Activated B cell treated with CpG ODN at 0.5 μM for 24 hours (primary cell): ENCODE results near the gene TMED7. TPM values are rescaled to one million over a fixed set of nuclear protein-coding genes. Genes with fewer than 3 reads are reported as not detected.

Source experiments
- ATAC-seq: fragments of 200-7000 bp; cut with Tn5 transposase; one replicate; pipeline ENCODE4 v1.10.0; 2021; ENCODE audit warnings: low read depth, mild to moderate bottlenecking, moderate library complexity
- CTCF ChIA-PET: fragments of 350-600 bp; sonication (Branson Sonifier 250); formaldehyde crosslinking; loops from one replicate; lab custom pipeline; 2021; ENCODE audit warnings: antibody characterized with exemption; lab: Charles Lee
- POLR2A ChIA-PET: fragments of 350-600 bp; sonication (Branson Sonifier 250); formaldehyde crosslinking; loops from one replicate; lab custom pipeline; 2021; ENCODE audit warnings: antibody characterized with exemption; lab: Charles Lee
- DNase-seq: peaks from one replicate; pipeline ENCODE4 v3.0.0; 2022
- H3K27ac Mint-ChIP-seq: one replicate; pipeline ENCODE4 v1.8.0; 2020; ENCODE audit warnings: mixed read lengths
- H3K27me3 Mint-ChIP-seq: one replicate; pipeline ENCODE4 v1.8.0; 2021; ENCODE audit warnings: mixed read lengths
- H3K36me3 Mint-ChIP-seq: one replicate; pipeline ENCODE4 v1.8.0; 2021; ENCODE audit warnings: low read depth, mixed read lengths
- H3K4me1 Mint-ChIP-seq: one replicate; pipeline ENCODE4 v1.8.0; 2021; ENCODE audit warnings: mixed read lengths
- H3K4me3 Mint-ChIP-seq: one replicate; pipeline ENCODE4 v1.8.0; 2020; ENCODE audit warnings: mild to moderate bottlenecking, mixed read lengths
- H3K9me3 Mint-ChIP-seq: one replicate; pipeline ENCODE4 v1.8.0; 2020; ENCODE audit warnings: mixed read lengths
- CTCF ChIP-seq: fragments of 200-600 bp; IDR thresholded peaks from one replicate; pipeline ENCODE4 v1.8.0; 2022; ENCODE audit warnings: antibody characterized with exemption, mild to moderate bottlenecking
- intact Hi-C: fragments of 100-400 bp; cut with micrococcal nuclease; formaldehyde crosslinking; loops from one replicate; pipeline ENCODE4 v1.15.1; 2024
- total RNA-seq: library from RNA; stranded (reverse); gene quantifications from 2 replicates; pipeline ENCODE4 v1.2.3, GENCODE V29; 2022

TMED7 gene
- total RNA-seq, 1 donor from 2014 or later: 35.0 TPM

GRCh38 chr5:115579747-115580173, 46.1 kb downstream of the TMED7 start:
- no peak for DNase-seq
- Mint-ChIP-seq H3K4me3 (peak overlapping the region; percentile 74), H3K27me3 (no peaks in the 10 kb centered on the region), H3K9me3 (peaks cover 2% of the 10 kb centered on the region), H3K27ac (peak overlapping the region; percentile 83), H3K36me3 (peaks cover 3% of the 10 kb centered on the region), H3K4me1 (peaks cover 50% of the 10 kb centered on the region)
- TF ChIP-seq CTCF: no peak
- CTCF ChIA-PET: interaction anchor here (1.6 to 7.1 kb wide), 2 partner anchors 22 to 270 kb away, joined by 3 to 134 read pairs; no protein-coding TSS in a partner anchor
- POLR2A ChIA-PET: interaction anchor here (0.7 to 4.5 kb wide), 7 partner anchors 9 to 262 kb away, joined by 3 to 31 read pairs (median 4); partner anchors contain the start of genes AP3S1, ATG12, FEM1C and TICAM2
- intact Hi-C loops: loop anchor here (1.0 kb wide), 3 partner anchors 22 to 47 kb away; partner anchors contain the start of genes FEM1C and TMED7
- ATAC-seq: peak; percentile 85

GRCh38 chr5:115579216-115579615, 46.6 kb downstream of the TMED7 start:
- POLR2A ChIA-PET: interaction anchor here (1.0 to 4.5 kb wide), 4 partner anchors 9 to 262 kb away, joined by 3 to 31 read pairs (median 17); partner anchors contain the start of genes AP3S1, ATG12, FEM1C and TICAM2
- ATAC-seq (peak; percentile 1), DNase-seq (no peak)
- H3K36me3 Mint-ChIP-seq: peaks cover 3% of the 10 kb centered on the region
- H3K27me3 Mint-ChIP-seq: no peaks in the 10 kb centered on the region
- peaks cover 56% of the 10 kb centered on the region for H3K4me1 Mint-ChIP-seq
- TF ChIP-seq CTCF: no peak
- H3K4me3 Mint-ChIP-seq: peak overlapping the region; percentile 74
- CTCF ChIA-PET: interaction anchor here (1.1 to 7.1 kb wide), 4 partner anchors 12 to 269 kb away, joined by 3 to 134 read pairs (median 4); no protein-coding TSS in a partner anchor
- peak overlapping the region; percentile 83 for H3K27ac Mint-ChIP-seq
- peaks cover 2% of the 10 kb centered on the region for H3K9me3 Mint-ChIP-seq
- intact Hi-C loops: loop anchor here (1.0 kb wide), 2 partner anchors 22 to 35 kb away; partner anchors contain the start of gene FEM1C

GRCh38 chr5:115578657-115579056, 47.2 kb downstream of the TMED7 start:
- TF ChIP-seq CTCF: no peak
- CTCF ChIA-PET: interaction anchor here (1.1 to 7.1 kb wide), 4 partner anchors 13 to 269 kb away, joined by 3 to 134 read pairs (median 4); no protein-coding TSS in a partner anchor
- Mint-ChIP-seq H3K27ac (peak overlapping the region; percentile 83), H3K27me3 (no peaks in the 10 kb centered on the region), H3K36me3 (peaks cover 3% of the 10 kb centered on the region), H3K9me3 (peaks cover 2% of the 10 kb centered on the region), H3K4me3 (peak overlapping the region; percentile 74), H3K4me1 (peaks cover 59% of the 10 kb centered on the region)
- ATAC-seq (peak; percentile 35), DNase-seq (no peak)
- POLR2A ChIA-PET: interaction anchor here (0.6 to 4.5 kb wide), 7 partner anchors 12 to 283 kb away, joined by 3 to 31 read pairs (median 4); partner anchors contain the start of genes AP3S1, ATG12, CCDC112 and FEM1C
- intact Hi-C loops: loop anchor here (1.0 kb wide), 2 partner anchors 23 to 34 kb away; partner anchors contain the start of gene FEM1C

- intact Hi-C loops: no loop called here
- peak overlapping the region; percentile 68 for H3K27ac Mint-ChIP-seq
- ChIA-PET POLR2A (interaction anchor here (0.6 to 4.5 kb wide), 6 partner anchors 24 to 282 kb away, joined by 3 to 31 read pairs (median 6); partner anchors contain the start of genes CCDC112, FEM1C and TICAM2), CTCF (interaction anchor here (1.1 to 7.1 kb wide), 4 partner anchors 10 to 268 kb away, joined by 3 to 134 read pairs (median 4); no protein-coding TSS in a partner anchor)
- peaks cover 2% of the 10 kb centered on the region for H3K9me3 Mint-ChIP-seq
- H3K4me3 Mint-ChIP-seq: peak overlapping the region; percentile 40
- peaks cover 55% of the 10 kb centered on the region for H3K4me1 Mint-ChIP-seq
- H3K36me3 Mint-ChIP-seq: peaks cover 3% of the 10 kb centered on the region
- H3K27me3 Mint-ChIP-seq: no peaks in the 10 kb centered on the region
- no peak for TF ChIP-seq CTCF
- no peak for DNase-seq
- ATAC-seq: no peak
These were observed 48.1 kb downstream of the TMED7 start for GRCh38 chr5:115577741-115578140.

- Mint-ChIP-seq H3K4me3 (no peak overlapping the region), H3K4me1 (peaks cover 55% of the 10 kb centered on the region), H3K9me3 (peaks cover 2% of the 10 kb centered on the region), H3K27ac (peak overlapping the region; percentile 68), H3K27me3 (no peaks in the 10 kb centered on the region), H3K36me3 (peaks cover 3% of the 10 kb centered on the region)
- intact Hi-C loops: no loop called here
- ATAC-seq (no peak), DNase-seq (no peak)
- POLR2A ChIA-PET: interaction anchor here (0.6 to 4.5 kb wide), 4 partner anchors 25 to 270 kb away, joined by 3 to 31 read pairs (median 18); partner anchors contain the start of genes FEM1C and TICAM2
- CTCF ChIA-PET: interaction anchor here (1.4 to 7.1 kb wide), 2 partner anchors 11 to 267 kb away, joined by 3 to 134 read pairs; no protein-coding TSS in a partner anchor
- TF ChIP-seq CTCF: no peak
These were observed 48.5 kb downstream of the TMED7 start for GRCh38 chr5:115577329-115577728.
